ENCODE results near the gene LRRC39. TPM values are rescaled to one million over a fixed set of nuclear protein-coding genes. Genes with fewer than 3 reads are reported as not detected.

LRRC39 gene
- total RNA-seq, 1 experiment from 2014 or later, result 0.54 TPM

- Histone ChIP-seq H3K9me2 (ENCODE audit: insufficient read depth) (no peaks in the 10 kb centered on the region), H3K9ac (ENCODE audit: low read length) (no peak overlapping the region), H3K4me3 (replicated peaks in 1 of 2; ENCODE audit: low read depth in 1 of 2, low read length in 2 of 2) (no peak overlapping the region), H3K4me1 (ENCODE audit: control insufficient read depth in 1 of 2, insufficient read depth in 2 of 2, low read length in 2 of 2) (no peaks in the 10 kb centered on the region), H3K27ac (ENCODE audit: low read depth, low read length) (no peak overlapping the region), H3K27me3 (ENCODE audit: insufficient read depth, low read length) (no peaks in the 10 kb centered on the region), H3K4me2 (ENCODE audit: low read length) (no peak overlapping the region), H2AFZ (ENCODE audit: low read depth, low read length, poor library complexity, severe bottlenecking) (no peak overlapping the region), H4K20me1 (ENCODE audit: insufficient read depth) (no peaks in the 10 kb centered on the region), H3K79me2 (ENCODE audit: insufficient read depth, low read length) (no peaks in the 10 kb centered on the region), H3K9me3 (ENCODE audit: control insufficient read depth in 1 of 2, insufficient read depth in 1 of 2, low read depth in 1 of 2, low read length in 2 of 2) (no peaks in the 10 kb centered on the region), H3K36me3 (ENCODE audit: control insufficient read depth in 1 of 2, insufficient read depth in 2 of 2, low read length in 2 of 2) (no peaks in the 10 kb centered on the region)
- intact Hi-C loops (cut with micrococcal nuclease), result no loop called here
- ChIA-PET POLR2A (no interaction called here), CTCF (no interaction called here), RAD21 (ENCODE audit: low non-redundant PET in 1 of 2, low total read pairs in 2 of 2, uncharacterized antibody in 2 of 2, unreplicated experiment in 2 of 2) (no interaction called here)
- no peak for DNase-seq (ENCODE audit: low read depth, low spot score)
- ATAC-seq, result no peak
- TF ChIP-seq EZH2phosphoT487 (IDR thresholded peaks at IDR 0.05; ENCODE audit: borderline replicate concordance) (no peak), FOSL1 (IDR thresholded peaks at IDR 0.05; ENCODE audit: low read depth) (no peak), ZBTB33 (IDR thresholded peaks at IDR 0.05; ENCODE audit: extremely low read depth, insufficient replicate concordance, low read length) (no peak), SRF (IDR thresholded peaks at IDR 0.05; ENCODE audit: low read depth) (no peak), CBX3 (IDR thresholded peaks at IDR 0.05; ENCODE audit: low read depth) (no peak), ZNF274 (IDR thresholded peaks at IDR 0.05; ENCODE audit: low read depth, low read length) (no peak), ATF3 (IDR thresholded peaks at IDR 0.05) (no peak), REST (IDR thresholded peaks at IDR 0.05; ENCODE audit: low read depth) (no peak), POLR2AphosphoS5 (IDR thresholded peaks at IDR 0.05; ENCODE audit: low read depth, low read length) (no peak), ZFX (IDR thresholded peaks at IDR 0.05) (no peak), SIN3A (IDR thresholded peaks at IDR 0.05; ENCODE audit: low read depth) (no peak), ELF1 (IDR thresholded peaks at IDR 0.05; ENCODE audit: borderline replicate concordance, low read depth) (no peak), RAD21 (IDR thresholded peaks at IDR 0.05; ENCODE audit: low read depth) (no peak)
- BruUV-seq (replicated peaks), result no TSS peak
These were observed 6.5 kb upstream of the LRRC39 start for GRCh38 chr1:100184536-100184935.
